Cortex of kidney (tissue), 1 donor: Measurements from ENCODE around the gene H2AZ2.
A peak's percentile ranks its signal among the peaks of the same experiment; 100 is the strongest.
"Not testable (repeated sequence)": the region's sequence is repeated elsewhere in the genome, so short reads cannot be mapped to it uniquely, and the experiment has no call there.

Experiments
- DNase-seq: peaks from one replicate; lab custom pipeline; 2025; lab: John Stamatoyannopoulos, UW

H2AZ2 gene

DNA sequence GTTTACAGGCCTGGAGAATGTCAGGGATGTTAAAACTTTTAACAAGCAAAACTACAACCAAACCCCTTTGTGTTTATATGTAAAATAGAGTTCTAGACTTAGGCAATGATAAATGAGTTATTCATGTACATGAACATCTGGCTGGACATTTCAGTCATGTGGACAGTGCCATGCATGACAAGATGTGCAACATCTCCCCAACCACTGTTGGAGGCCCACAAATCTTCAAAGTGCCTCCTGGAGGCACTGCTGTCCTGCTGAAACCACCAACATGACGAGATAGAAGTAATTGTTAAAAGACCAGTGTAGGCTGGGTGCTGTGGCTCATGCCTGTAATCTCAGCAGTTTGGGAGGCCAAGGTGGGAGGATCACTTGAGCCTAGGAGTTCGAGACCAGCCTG, 33.0 kb downstream of the H2AZ2 start:
- no peak for DNase-seq

DNA sequence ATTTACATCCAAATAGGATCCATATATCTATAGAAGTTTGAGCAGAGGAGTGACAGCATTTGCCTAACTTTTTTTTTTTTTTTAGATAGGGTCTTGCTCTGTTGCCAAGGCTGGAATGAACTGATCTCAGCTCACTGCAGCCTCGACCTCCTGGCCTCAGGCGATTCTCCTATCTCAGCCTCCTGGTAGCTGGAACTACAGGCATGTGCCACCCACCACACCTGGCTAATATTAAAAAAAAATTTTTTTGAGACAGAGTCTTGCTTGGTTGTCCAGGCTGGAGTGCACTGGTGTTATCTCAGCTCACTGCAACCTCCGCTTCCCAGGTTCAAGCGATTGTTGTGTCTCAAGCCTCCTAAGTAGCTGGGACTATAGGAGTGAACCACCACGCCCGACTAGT, 36.3 kb downstream of the H2AZ2 start:
- DNase-seq = no peak

GRCh38 chr7:44811093-44811492, 36.8 kb downstream of the H2AZ2 start:
- no peak for DNase-seq

DNA sequence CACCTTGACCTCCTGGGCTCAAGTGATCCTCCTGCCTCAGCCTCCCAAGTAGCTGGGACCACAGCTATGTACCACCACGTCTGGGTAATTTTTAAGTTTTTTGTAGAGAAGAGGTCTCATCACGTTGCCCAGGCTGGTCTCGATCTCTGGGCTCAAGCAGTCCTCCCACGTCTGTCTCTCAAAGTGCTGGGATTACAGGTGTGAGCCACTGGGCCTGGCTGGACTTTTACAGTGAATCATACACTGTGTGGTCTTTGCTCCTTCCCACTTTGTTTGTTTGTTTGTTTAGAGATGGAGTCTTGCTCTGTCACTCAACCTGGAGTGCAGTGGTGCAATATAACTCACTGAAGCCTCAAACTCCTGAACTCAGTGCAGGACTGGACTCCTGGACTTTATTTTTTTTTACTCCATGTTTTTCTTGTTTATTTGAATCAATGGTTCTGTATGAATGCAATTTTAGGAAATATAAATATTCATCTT, 38.9 kb downstream of the H2AZ2 start:
- no peak for DNase-seq

DNA sequence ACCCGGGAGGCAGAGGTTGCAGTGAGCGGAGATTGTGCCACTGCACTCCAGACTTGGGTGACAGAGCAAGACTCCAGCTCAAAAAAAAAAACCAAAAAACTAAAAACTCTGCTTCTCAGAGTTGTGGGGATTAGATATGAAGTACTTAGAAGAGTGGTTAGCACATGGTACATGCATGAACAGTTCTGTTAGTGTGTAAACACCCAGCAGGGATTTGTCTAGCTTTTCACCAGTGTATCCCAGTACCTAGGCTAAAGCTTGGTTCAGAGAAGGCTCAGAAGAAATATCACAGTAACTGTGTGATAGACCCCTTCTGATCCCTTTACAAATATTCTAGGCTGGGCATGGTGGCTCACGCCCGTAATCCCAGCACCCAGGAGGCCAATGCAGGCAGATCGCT, 41.9 kb downstream of the H2AZ2 start:
- no peak for DNase-seq

DNA sequence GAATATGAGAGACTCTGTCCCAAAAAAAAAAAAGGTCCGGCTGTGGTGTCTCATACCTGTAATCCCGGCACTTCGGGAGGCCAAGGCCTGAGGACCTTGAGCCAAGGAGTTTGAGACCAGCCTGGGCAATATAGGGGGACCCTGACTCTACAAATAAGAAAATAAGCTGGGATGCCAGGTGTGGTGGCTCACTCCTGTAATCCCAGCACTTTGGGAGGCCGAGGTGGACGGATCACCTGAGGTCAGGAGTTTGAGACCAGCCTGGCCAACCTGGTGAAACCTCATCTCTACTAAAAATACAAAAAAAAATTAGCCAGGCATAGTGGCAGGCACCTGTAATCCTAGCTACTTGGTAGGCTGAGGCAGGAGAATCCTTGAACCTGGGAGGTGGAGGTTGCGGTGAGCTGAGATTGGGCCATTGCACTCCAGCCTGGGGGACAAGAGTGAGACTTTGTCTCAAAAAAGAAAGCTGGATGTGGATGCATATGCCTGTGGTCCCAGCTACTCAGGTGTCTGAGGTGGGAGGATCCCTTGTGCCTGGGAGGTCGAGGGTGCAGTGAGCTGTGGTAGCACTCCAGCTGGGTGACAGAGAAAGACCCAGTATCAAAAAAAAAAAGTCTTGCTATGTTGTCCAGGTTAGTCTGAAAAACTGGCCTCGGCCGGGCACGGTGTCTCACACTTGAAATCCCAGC, 43.9 kb downstream of the H2AZ2 start:
- not testable (repeated sequence) for DNase-seq

DNA sequence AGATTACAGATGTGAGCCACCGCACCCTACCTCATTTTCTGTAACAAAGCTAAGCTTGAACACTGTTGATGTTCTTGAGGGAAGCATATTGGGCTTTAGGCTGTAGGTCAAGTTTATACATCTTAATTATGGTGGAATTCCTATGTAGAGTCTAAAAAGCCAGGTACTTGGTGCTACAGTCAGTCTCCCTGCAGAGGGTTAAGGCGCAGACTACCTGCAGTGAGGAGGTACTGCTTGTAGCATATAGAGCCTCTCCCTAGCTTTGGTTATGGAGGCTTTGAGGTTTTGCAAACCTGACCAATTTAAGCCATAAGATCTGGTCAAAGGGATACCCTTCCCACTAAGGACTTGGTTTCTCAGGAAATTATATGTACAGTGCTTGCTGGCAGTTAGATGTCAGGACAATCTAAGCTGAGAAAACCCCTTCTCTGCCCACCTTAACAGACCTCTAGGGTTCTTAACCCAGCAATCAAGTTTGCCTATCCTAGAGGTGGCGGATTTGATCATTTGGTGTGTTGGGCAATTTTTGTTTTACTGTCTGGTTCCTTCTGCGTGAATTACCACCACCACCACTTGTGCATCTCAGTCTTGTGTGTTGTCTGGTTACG, 45.4 kb downstream of the H2AZ2 start:
- no peak for DNase-seq

DNA sequence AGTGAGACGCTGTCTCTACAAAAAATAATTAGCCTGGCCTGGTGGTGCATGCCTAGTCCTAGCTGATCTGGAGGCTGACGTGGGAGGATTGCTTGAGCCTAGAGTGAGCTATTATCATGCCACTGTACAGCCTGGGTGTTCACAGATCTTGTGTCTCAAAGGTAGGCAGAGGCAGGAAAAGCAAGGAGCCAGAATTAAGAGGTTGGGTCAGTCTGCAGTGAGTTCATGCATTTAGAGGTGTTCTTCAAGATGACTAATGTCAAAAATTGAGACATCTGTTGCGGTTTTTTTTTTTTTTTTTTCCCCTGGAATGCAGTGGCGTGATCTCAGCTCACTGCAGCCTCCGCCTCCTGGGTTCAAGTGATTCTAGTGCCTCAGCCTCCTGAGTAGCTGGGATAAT, 46.0 kb downstream of the H2AZ2 start:
- no peak for DNase-seq

GRCh38 chr7:44799939-44800338, 47.9 kb downstream of the H2AZ2 start:
- no peak for DNase-seq

DNA sequence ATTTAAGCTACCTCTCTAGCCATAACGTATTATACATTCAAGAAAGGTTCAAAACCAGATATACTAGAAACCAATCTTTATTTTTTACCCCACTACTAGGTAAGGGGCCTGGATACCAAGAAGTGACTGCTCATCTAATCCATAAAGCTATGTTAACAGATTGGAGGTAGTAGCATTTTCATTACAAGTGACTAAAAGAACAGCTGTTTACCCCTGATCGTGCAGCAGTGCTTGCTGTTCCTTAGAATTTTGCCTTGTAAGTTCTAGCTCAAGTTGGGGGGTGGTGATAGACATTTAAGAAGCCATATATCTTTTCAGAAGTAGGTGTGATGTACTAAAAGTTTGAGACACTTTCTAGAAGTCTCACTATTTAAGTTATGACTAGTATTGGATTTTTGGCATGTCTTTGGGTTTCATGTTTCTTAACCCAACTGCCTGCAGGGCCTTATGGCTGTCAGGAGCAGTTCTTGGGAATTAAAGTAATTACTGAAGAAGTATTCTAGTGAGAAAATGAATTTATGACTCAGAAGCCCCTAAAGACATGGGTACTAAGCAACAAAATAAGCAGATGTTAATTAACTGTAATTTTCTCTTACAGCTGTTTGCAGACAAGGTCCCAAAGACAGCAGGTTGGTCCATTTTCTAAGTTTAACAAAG, 49.1 kb downstream of the H2AZ2 start:
- no peak for DNase-seq

GRCh38 chr7:44797329-44798258, 50.3 kb downstream of the H2AZ2 start:
- DNase-seq = peak; percentile 6

- DNase-seq = peak; percentile 79
These were observed 51.2 kb downstream of the H2AZ2 start, which contains the start of gene PPIA for GRCh38 chr7:44796504-44797328. PPIA (plus strand) TSS chr7:44796681; CDS start chr7:44796725, 44 bp downstream.

- no peak for DNase-seq
These were observed 51.8 kb downstream of the H2AZ2 start for GRCh38 chr7:44796034-44796503.

GRCh38 chr7:44794331-44794730, 53.6 kb downstream of the H2AZ2 start:
- DNase-seq = no peak

GRCh38 chr7:44793919-44794318, 54.0 kb downstream of the H2AZ2 start:
- DNase-seq = no peak

- DNase-seq = no peak
These were observed 56.3 kb downstream of the H2AZ2 start for GRCh38 chr7:44791278-44792219.

- no peak for DNase-seq
These were observed 57.9 kb downstream of the H2AZ2 start for GRCh38 chr7:44789990-44790389.

DNA sequence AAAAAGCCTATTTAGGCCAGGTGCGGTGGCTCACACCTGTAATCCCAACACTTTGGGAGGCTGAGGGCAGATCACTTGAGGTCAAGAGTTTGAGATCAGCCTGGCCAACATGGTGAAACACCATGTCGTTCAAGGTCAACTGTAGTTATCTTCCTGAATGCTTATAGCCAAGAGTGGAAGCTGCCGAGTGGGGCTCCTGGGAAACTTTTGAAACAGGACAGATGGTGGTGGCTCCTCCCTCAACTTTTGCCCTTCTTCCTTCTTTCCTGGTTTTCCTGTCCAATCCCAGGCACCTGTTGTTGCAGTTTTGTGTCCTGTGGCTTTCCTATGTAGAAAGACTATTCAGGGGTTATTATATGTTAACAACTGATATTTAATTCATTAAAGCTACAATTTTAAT, 60.1 kb downstream of the H2AZ2 start:
- no peak for DNase-seq

DNA sequence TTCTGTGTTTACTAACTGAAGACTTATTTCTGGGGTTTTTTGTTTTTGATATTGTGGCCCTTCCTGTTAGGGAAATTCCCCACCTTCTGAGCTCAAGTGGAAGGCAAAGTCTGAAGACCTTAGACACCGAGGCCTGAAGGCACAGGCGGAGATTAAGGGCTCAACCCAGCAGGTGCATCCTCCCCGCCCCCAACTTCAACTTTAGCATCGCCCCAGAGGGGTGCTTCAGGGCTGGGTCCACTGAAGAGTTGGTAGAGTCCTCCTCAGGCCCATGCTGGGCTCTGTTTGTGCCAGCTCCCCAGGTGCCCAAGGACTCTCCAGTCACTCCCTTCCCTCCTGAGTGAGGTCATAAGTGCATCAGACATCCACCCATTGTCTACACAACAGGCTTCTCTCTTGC, 60.8 kb downstream of the H2AZ2 start:
- no peak for DNase-seq

DNA sequence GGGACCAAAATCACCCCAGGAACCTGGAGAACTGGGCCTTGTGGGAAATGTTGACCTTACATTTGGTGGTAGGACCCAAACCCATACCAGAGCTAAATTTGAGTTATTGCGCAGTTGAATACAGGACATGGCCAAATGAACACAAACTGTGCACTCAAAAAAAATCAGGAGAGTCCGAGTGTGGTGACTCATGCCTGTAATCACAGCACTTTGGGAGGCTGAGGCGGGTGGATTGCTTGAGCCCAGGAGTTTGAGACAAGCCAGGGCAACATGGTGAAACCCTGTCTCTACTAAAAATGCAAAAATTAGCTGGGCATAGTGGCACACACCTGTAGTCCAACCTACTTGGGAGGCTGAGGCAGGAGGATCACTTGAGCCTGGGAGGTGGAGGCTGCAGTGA, 62.7 kb downstream of the H2AZ2 start:
- DNase-seq = not testable (repeated sequence)
